Trophoblast cell (in vitro differentiated cells and primary cell): ENCODE results near the gene OR10AD1.

Source experiments
- DNase-seq, 2 donors: peaks; one replicate each; pipeline ENCODE4 v3.0.0-alpha.2; 2016
- H2AFZ ChIP-seq: 2 replicates; pipeline ENCODE4 v1.6.1; 2013; ENCODE audit warnings: low read length, moderate library complexity, mild to moderate bottlenecking; ENCODE audit not compliant: insufficient read depth, poor library complexity
- H2AK5ac ChIP-seq: 2 replicates; pipeline ENCODE4 v1.6.1; 2013; ENCODE audit warnings: mild to moderate bottlenecking, low read length
- H2BK120ac ChIP-seq: 2 replicates; pipeline ENCODE4 v1.6.1; 2013; ENCODE audit warnings: low read length, mild to moderate bottlenecking, moderate library complexity; ENCODE audit not compliant: insufficient read depth, poor library complexity
- H2BK12ac ChIP-seq: 2 replicates; pipeline ENCODE4 v1.6.1; 2013; ENCODE audit warnings: mild to moderate bottlenecking, low read length, moderate library complexity
- H2BK5ac ChIP-seq: 2 replicates; pipeline ENCODE4 v1.6.1; 2013; ENCODE audit warnings: low read length, low read depth, moderate library complexity, mild to moderate bottlenecking; ENCODE audit not compliant: poor library complexity
- H3K14ac ChIP-seq: 2 replicates; pipeline ENCODE4 v1.6.1; 2013; ENCODE audit warnings: mild to moderate bottlenecking, low read length
- H3K18ac ChIP-seq: 2 replicates; pipeline ENCODE4 v1.6.1; 2013; ENCODE audit warnings: mild to moderate bottlenecking, low read length
- H3K23ac ChIP-seq: 2 replicates; pipeline ENCODE4 v1.6.1; 2013; ENCODE audit warnings: low read length
- H3K27ac ChIP-seq: 2 replicates; pipeline ENCODE4 v1.5.1; 2013; ENCODE audit warnings: low read depth, mild to moderate bottlenecking, inconsistent platforms, low read length, moderate library complexity
- H3K27me3 ChIP-seq: 2 replicates; pipeline ENCODE4 v1.6.1; 2013; ENCODE audit warnings: inconsistent platforms, mild to moderate bottlenecking, low read length, moderate library complexity; ENCODE audit not compliant: insufficient read depth
- H3K36me3 ChIP-seq, 2 experiments: 1 replicate in 1 of 2; 2 replicates in 1 of 2; pipeline ENCODE4 v1.6.1; 2013; ENCODE audit warnings: low read length in 2 of 2, mild to moderate bottlenecking in 2 of 2, moderate library complexity in 1 of 2; ENCODE audit not compliant: insufficient read depth in 2 of 2, control insufficient read depth in 1 of 2
- H3K4ac ChIP-seq: 2 replicates; pipeline ENCODE4 v1.6.1; 2013; ENCODE audit warnings: low read depth, mild to moderate bottlenecking, low read length, moderate library complexity
- H3K4me1 ChIP-seq, 2 experiments: 1 replicate in 1 of 2; 2 replicates in 1 of 2; pipeline ENCODE4 v1.6.1; 2013; ENCODE audit warnings: low read length in 2 of 2, mild to moderate bottlenecking in 2 of 2, moderate library complexity in 1 of 2; ENCODE audit not compliant: insufficient read depth in 2 of 2, control insufficient read depth in 1 of 2
- H3K4me2 ChIP-seq: 2 replicates; pipeline ENCODE4 v1.6.1; 2013; ENCODE audit warnings: inconsistent platforms, mild to moderate bottlenecking, low read length, moderate library complexity
- H3K4me3 ChIP-seq: 2 replicates; pipeline ENCODE4 v1.5.1; 2013; ENCODE audit warnings: mild to moderate bottlenecking, low read depth, low read length, inconsistent platforms
- H3K79me1 ChIP-seq: one replicate; pipeline ENCODE4 v1.6.1; 2013; ENCODE audit warnings: low read length
- H3K79me2 ChIP-seq: 2 replicates; pipeline ENCODE4 v1.6.1; 2013; ENCODE audit warnings: low read length, mild to moderate bottlenecking; ENCODE audit not compliant: control insufficient read depth, insufficient read depth, poor library complexity
- H3K9ac ChIP-seq: 2 replicates; pipeline ENCODE4 v1.6.1; 2013; ENCODE audit warnings: mild to moderate bottlenecking, low read length
- H3K9me3 ChIP-seq: 2 replicates; pipeline ENCODE4 v1.6.1; 2013; ENCODE audit warnings: low read depth, mild to moderate bottlenecking, control low read depth, inconsistent platforms, low read length; ENCODE audit not compliant: insufficient read depth
- H4K12ac ChIP-seq: 2 replicates; pipeline ENCODE4 v1.6.1; 2013; ENCODE audit warnings: low read depth, mild to moderate bottlenecking, low read length, moderate library complexity
- H4K8ac ChIP-seq: 2 replicates; pipeline ENCODE4 v1.6.1; 2013; ENCODE audit warnings: low read depth, mild to moderate bottlenecking, low read length, moderate library complexity
- H4K91ac ChIP-seq: one replicate; pipeline ENCODE4 v1.6.1; 2013; ENCODE audit warnings: low read depth, mild to moderate bottlenecking, low read length, moderate library complexity
- WGBS: extraction: QIAGEN DNeasy Blood & Tissue Kit; methylation state at CpG from one replicate; pipeline ENCODE4 v1.1.7; 2013; ENCODE audit warnings: missing lambda C conversion rate; ENCODE audit not compliant: insufficient read length, insufficient coverage; ENCODE audit errors: extremely low coverage; 5-methylcytosine and 5-hydroxymethylcytosine counted together

Gene OR10AD1

DNA sequence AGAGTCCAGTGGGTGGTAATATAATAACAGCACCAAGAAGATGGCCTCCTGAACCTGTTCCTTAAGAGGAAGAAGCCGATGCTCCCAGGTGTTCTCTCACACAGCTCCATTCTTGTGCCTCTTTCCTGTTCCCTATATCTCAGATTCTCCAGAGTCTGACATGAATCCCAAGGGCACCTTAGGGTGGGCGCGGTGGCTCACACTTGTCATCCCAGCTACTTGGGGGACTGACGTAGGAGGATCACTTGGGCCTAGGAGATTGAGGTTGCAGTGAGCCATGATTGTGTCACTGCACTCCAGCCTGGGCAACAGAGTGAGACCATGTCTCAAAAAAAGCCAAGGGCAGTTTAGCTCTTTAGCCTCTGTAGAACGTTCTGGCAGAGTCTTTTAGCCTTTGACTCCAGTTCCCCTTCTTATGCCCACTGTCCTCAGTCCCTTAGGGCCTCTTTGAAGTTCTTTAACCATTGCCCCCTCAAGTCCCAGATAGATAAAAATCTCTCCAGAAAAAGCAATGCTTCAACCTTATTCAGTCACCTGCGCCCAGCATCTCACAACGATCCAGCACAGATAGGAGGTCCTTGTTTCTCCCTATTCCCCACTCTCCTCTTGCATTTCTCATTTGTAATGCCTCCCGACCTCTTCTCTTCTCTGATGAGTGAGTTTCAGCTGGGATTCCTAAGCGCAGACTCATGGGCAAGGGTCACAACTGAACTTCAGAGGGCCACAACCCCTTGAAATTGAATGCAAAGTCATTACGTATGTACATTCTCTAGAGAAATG is 15.0 kb downstream of the OR10AD1 start:
- Histone ChIP-seq H4K12ac (no peak overlapping the region), H3K4me2 (no peak overlapping the region), H3K9me3 (no peaks in the 10 kb centered on the region), H2BK12ac (no peak overlapping the region), H3K4ac (no peak overlapping the region), H4K8ac (no peak overlapping the region), H3K14ac (no peak overlapping the region), H3K4me3 (no peak overlapping the region), H2BK120ac (no peak overlapping the region), H2AK5ac (no peak overlapping the region), H3K79me1 (no peaks in the 10 kb centered on the region), H3K4me1 (peaks cover 4 to 7% of the 10 kb centered on the region in 2 experiments), H3K27me3 (peaks cover 26% of the 10 kb centered on the region), H3K23ac (no peak overlapping the region), H2AFZ (no peak overlapping the region), H3K18ac (no peak overlapping the region), H3K79me2 (no peaks in the 10 kb centered on the region), H2BK5ac (no peak overlapping the region), H3K9ac (no peak overlapping the region), H4K91ac (no peak overlapping the region), H3K27ac (no peak overlapping the region), H3K36me3 (no peaks in the 10 kb centered on the region)
- no peak for DNase-seq
- WGBS = no CpG with 5 or more reads among the region's 10 CpGs

DNA sequence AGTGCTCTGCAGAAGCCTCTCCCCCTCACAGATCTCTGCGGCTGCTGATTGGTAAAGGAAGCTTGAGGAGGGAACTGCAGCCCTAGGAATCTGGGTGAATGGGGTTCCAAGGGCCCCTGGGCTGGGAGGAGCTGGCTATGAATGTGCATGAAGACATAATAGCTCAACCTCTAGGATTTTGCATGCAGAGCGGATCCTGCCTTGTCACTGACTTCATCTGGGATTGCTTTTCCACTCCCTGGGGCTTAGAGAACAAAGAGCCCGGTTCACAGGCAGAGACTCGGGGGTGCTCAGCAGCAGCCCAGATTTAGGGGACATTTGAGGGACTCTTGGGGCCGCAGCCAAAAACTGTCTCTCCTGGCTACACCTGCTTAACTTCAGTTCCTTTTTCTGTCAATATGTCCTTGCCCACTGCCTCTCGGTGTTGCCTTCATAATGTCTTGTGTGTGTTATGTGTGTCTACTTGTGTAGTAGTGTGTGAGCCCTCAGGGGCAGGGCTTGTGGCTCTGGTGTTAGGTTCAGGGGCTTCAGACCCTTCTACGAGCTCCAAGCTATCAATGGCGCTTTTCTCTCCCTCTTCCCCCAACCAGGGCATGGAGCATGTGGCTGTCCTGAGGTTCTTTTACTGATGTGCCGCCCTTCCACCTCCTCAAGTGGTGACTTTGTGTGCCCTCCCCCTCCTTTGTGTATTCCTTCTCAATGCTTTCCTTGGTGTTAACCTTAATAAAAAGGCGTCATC is 17.7 kb downstream of the OR10AD1 start:
- no peaks in the 10 kb centered on the region for H3K36me3 ChIP-seq
- H3K27me3 ChIP-seq = peaks cover 31% of the 10 kb centered on the region
- no peak overlapping the region for H3K4me2 ChIP-seq
- no peak overlapping the region for H2BK12ac ChIP-seq
- H2AK5ac ChIP-seq = no peak overlapping the region
- no peak overlapping the region for H4K12ac ChIP-seq
- H3K79me1 ChIP-seq = no peaks in the 10 kb centered on the region
- no peak overlapping the region for H2BK5ac ChIP-seq
- no peak overlapping the region for H3K4me3 ChIP-seq
- H3K9me3 ChIP-seq = no peaks in the 10 kb centered on the region
- no peak overlapping the region for H3K27ac ChIP-seq
- H2AFZ ChIP-seq = no peak overlapping the region
- H3K23ac ChIP-seq = no peak overlapping the region
- no CpG with 5 or more reads among the region's 10 CpGs for WGBS
- H3K14ac ChIP-seq = no peak overlapping the region
- H3K18ac ChIP-seq = no peak overlapping the region
- H3K9ac ChIP-seq = no peak overlapping the region
- H3K79me2 ChIP-seq = no peaks in the 10 kb centered on the region
- no peak overlapping the region for H4K8ac ChIP-seq
- H4K91ac ChIP-seq = no peak overlapping the region
- H3K4me1 ChIP-seq = peaks cover 4 to 11% of the 10 kb centered on the region in 2 experiments
- DNase-seq = no peak
- H3K4ac ChIP-seq = no peak overlapping the region
- H2BK120ac ChIP-seq = no peak overlapping the region

DNA sequence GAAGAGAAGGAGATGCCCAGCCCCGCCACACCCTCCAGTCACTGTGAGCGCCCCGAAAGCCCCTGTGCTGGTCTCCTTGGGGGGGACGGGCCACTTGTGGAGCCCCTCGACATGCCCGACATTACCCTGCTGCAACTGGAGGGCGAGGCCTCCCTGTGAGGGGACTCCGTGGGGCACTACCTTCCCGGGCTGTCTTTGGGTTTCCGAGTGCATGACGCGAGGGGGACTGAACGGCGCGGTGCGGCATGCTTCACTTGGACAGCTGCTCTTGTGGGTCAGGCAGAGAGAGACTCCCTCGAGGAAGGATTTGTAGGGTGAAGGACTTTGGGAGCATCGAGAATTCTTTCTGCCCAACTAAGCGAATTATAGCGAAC is 18.6 kb downstream of the OR10AD1 start:
- H2AFZ ChIP-seq = no peak overlapping the region
- DNase-seq = no peak
- H3K79me1 ChIP-seq = no peaks in the 10 kb centered on the region
- no peak overlapping the region for H3K27ac ChIP-seq
- no CpG with 5 or more reads among the region's 20 CpGs for WGBS
- no peak overlapping the region for H4K8ac ChIP-seq
- H2BK5ac ChIP-seq = no peak overlapping the region
- H3K9ac ChIP-seq = no peak overlapping the region
- H2AK5ac ChIP-seq = no peak overlapping the region
- no peaks in the 10 kb centered on the region for H3K79me2 ChIP-seq
- peak overlapping the region; percentile 80 for H3K4me2 ChIP-seq
- no peak overlapping the region for H2BK120ac ChIP-seq
- H3K27me3 ChIP-seq = peaks cover 31% of the 10 kb centered on the region
- no peak overlapping the region for H3K4ac ChIP-seq
- H3K23ac ChIP-seq = no peak overlapping the region
- H3K4me1 ChIP-seq = peaks cover 4 to 11% of the 10 kb centered on the region in 2 experiments
- no peak overlapping the region for H2BK12ac ChIP-seq
- H3K18ac ChIP-seq = no peak overlapping the region
- H3K14ac ChIP-seq = no peak overlapping the region
- no peak overlapping the region for H4K12ac ChIP-seq
- H3K36me3 ChIP-seq = no peaks in the 10 kb centered on the region
- no peak overlapping the region for H4K91ac ChIP-seq
- no peak overlapping the region for H3K4me3 ChIP-seq
- H3K9me3 ChIP-seq = no peaks in the 10 kb centered on the region

DNA sequence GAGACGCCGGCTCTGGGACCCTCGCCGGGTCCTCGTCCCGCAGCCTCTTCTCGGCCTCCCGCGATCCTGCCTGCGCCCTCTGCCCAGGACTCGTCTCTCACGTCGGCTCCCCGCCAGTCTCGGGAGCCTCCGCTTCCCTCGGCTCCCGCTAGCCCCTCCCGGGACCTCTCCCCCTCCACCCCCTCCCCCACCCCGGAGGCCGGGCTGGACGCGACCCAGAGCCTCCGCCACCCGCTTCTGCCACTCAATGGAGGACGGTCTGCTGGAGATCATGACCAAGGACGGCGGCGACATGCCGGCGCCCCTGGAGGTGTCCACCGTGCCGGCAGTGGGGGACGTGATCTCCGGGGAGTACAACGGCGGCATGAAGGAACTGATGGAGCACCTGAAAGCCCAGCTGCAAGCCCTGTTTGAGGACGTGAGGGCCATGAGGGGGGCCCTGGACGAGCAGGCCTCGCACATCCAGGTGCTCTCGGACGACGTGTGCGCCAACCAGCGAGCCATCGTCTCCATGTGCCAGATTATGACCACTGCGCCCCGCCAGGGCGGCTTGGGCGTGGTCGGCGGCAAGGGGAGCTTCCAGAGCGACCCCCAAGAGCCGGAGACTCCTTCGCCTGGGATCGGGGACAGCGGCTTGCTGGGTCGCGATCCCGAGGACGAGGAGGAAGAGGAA is 19.1 kb downstream of the OR10AD1 start:
- Histone ChIP-seq H3K4me3 (peak overlapping the region; percentile 70), H4K12ac (no peak overlapping the region), H2BK12ac (no peak overlapping the region), H3K27me3 (peaks cover 31% of the 10 kb centered on the region), H3K14ac (no peak overlapping the region), H2AK5ac (no peak overlapping the region), H3K4me2 (peak overlapping the region; percentile 80), H3K9me3 (no peaks in the 10 kb centered on the region), H3K9ac (no peak overlapping the region), H3K18ac (no peak overlapping the region), H2BK5ac (no peak overlapping the region), H3K27ac (no peak overlapping the region), H3K23ac (no peak overlapping the region), H3K4ac (no peak overlapping the region), H3K79me1 (no peaks in the 10 kb centered on the region), H3K36me3 (no peaks in the 10 kb centered on the region), H2BK120ac (no peak overlapping the region), H3K4me1 (peaks cover 4 to 11% of the 10 kb centered on the region in 2 experiments), H4K91ac (no peak overlapping the region), H2AFZ (peak overlapping the region; percentile 78), H4K8ac (no peak overlapping the region), H3K79me2 (no peaks in the 10 kb centered on the region)
- WGBS = no CpG with 5 or more reads among the region's 61 CpGs
- no peak for DNase-seq
